ENCODE measurements around the gene COL20A1. TPM values are rescaled to one million over a fixed set of nuclear protein-coding genes. Genes with fewer than 3 reads are reported as not detected.

Gene COL20A1
- total RNA-seq, 3 donors from 2014 or later = not detected

- no peaks in the 10 kb centered on the region for H3K4me1 ChIP-seq
- no peak overlapping the region for H3K27ac ChIP-seq
- H3K27me3 ChIP-seq = peaks cover 0 to 88% of the 10 kb centered on the region in 2 donors
- intact Hi-C loops (cut with DNase I; ENCODE audit: low total_unique reads) = no loop called here
- H3K4me3 ChIP-seq = no peak overlapping the region
- DNase-seq (ENCODE audit: low spot score in 2 of 2) = no peak
- H3K9me3 ChIP-seq = no peaks in the 10 kb centered on the region
- H3K36me3 ChIP-seq = no peaks in the 10 kb centered on the region
- TF ChIP-seq CTCF (IDR thresholded peaks at IDR 0.05) = no peak
These were observed 14.7 kb downstream of the COL20A1 start for GRCh38 chr20:63307538-63308217.

GRCh38 chr20:63308218-63308911 lies 15.4 kb downstream of the COL20A1 start:
- TF ChIP-seq POLR2AphosphoS5 (IDR thresholded peaks at IDR 0.05) (no peak), CTCF (IDR thresholded peaks at IDR 0.05) (no peak), POLR2A (IDR thresholded peaks at IDR 0.05) (no peak)
- no peaks in the 10 kb centered on the region for H3K36me3 ChIP-seq
- DNase-seq (ENCODE audit: low spot score in 2 of 2) = no peak
- peaks cover 0 to 81% of the 10 kb centered on the region in 2 donors for H3K27me3 ChIP-seq
- H3K4me3 ChIP-seq = no peak overlapping the region
- no peak overlapping the region for H3K27ac ChIP-seq
- intact Hi-C loops (cut with DNase I; ENCODE audit: low total_unique reads) = no loop called here
- no peaks in the 10 kb centered on the region for H3K9me3 ChIP-seq
- H3K4me1 ChIP-seq = no peaks in the 10 kb centered on the region

GRCh38 chr20:63309261-63310071 lies 16.5 kb downstream of the COL20A1 start:
- no peak for DNase-seq (ENCODE audit: low spot score in 2 of 2)
- intact Hi-C loops (cut with DNase I; ENCODE audit: low total_unique reads) = no loop called here
- H3K27ac ChIP-seq = no peak overlapping the region
- H3K27me3 ChIP-seq = peaks cover 0 to 81% of the 10 kb centered on the region in 2 donors
- no peaks in the 10 kb centered on the region for H3K9me3 ChIP-seq
- H3K36me3 ChIP-seq = no peaks in the 10 kb centered on the region
- H3K4me3 ChIP-seq = no peak overlapping the region
- peak; percentile 49 to 77 (median 68) for TF ChIP-seq CTCF (IDR thresholded peaks at IDR 0.05)
- no peak for TF ChIP-seq POLR2A (IDR thresholded peaks at IDR 0.05)
- no peak for TF ChIP-seq POLR2AphosphoS5 (IDR thresholded peaks at IDR 0.05)
- H3K4me1 ChIP-seq = no peaks in the 10 kb centered on the region

- H3K36me3 ChIP-seq = no peaks in the 10 kb centered on the region
- H3K4me3 ChIP-seq = no peak overlapping the region
- H3K27ac ChIP-seq = no peak overlapping the region
- peaks cover 0 to 71% of the 10 kb centered on the region in 2 donors for H3K27me3 ChIP-seq
- no peak for TF ChIP-seq POLR2A (IDR thresholded peaks at IDR 0.05)
- TF ChIP-seq CTCF (IDR thresholded peaks at IDR 0.05) = no peak
- TF ChIP-seq POLR2AphosphoS5 (IDR thresholded peaks at IDR 0.05) = no peak
- H3K4me1 ChIP-seq = no peaks in the 10 kb centered on the region
- intact Hi-C loops (cut with DNase I; ENCODE audit: low total_unique reads) = no loop called here
- no peak for DNase-seq (ENCODE audit: low spot score in 2 of 2)
- no peaks in the 10 kb centered on the region for H3K9me3 ChIP-seq
These were observed 17.4 kb downstream of the COL20A1 start for GRCh38 chr20:63310265-63310991.
